HCT116 (cell line): ENCODE measurements around the gene GABPB1.

Experiments
- EGR1 ChIP-seq: IDR thresholded peaks from 2 replicates; pipeline ENCODE4 v1.6.1; 2012; ENCODE audit warnings: low read depth
- EZH2phosphoT487 ChIP-seq: fragments of 200-600 bp; IDR thresholded peaks from 2 replicates; pipeline ENCODE4 v1.6.1; 2018; ENCODE audit warnings: antibody characterized with exemption, borderline replicate concordance
- RAD21 ChIP-seq: IDR thresholded peaks from 2 replicates; pipeline ENCODE4 v1.6.1; 2012; ENCODE audit warnings: low read depth, mild to moderate bottlenecking
- SIN3A ChIP-seq: IDR thresholded peaks from 2 replicates; pipeline ENCODE4 v1.6.1; 2012; ENCODE audit warnings: low read depth
- TF ChIP-seq, protein P1 (sequence below), 3 experiments: fragments of 200-600 bp in 1 of 3; sonication (generic) in 1 of 3; IDR thresholded peaks in 2 of 3; conservative IDR thresholded peaks in 1 of 3; 2 replicates each; pipeline ENCODE4 v1.5.1; 2012 to 2017; ENCODE audit warnings: low read depth in 2 of 3, low read length in 2 of 3, antibody characterized with exemption in 1 of 3, borderline replicate concordance in 1 of 3, control low read depth in 1 of 3, mild to moderate bottlenecking in 1 of 3, mixed read lengths in 1 of 3, mixed run types in 1 of 3, moderate library complexity in 1 of 3; ENCODE audit not compliant: insufficient read depth in 1 of 3

DNA sequence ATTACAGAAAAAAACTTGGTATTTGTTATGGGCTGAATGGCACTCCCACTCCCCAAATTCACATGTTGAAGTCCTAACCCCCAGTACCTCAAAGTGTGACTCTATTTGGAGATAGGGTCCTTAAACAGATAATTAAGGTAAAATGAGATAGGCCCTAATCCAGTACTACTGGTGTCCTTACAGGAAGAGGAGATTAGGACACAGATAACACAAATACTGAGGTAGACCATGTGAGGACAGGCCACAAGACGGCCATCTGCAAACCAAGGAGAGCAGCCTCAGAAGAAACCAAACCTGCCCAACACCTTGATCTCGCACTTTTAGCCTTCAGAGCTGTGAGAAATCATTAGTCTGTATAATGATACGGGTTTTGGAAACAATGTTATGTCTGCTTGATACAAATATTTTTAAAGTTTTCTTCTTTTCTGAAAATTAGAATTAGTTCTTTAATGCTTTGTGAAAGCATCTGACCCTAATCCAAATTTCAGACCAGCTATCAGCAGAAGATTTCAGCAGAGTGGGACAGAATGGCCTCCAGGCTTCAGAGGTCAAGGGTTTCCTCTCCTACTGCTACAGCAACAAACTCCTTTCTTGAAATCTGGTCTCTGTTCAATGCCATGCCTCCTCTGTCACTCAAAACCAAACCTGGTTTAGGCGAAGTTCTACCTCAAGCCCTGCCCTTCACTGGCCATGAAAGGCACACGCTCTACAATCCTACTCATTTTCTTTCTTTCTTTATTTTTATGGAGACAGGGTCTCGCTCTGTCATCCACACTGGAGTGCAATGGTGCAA is 67.5 kb downstream of the GABPB1 start:
- TF ChIP-seq EZH2phosphoT487 (no peak), RAD21 (no peak), EGR1 (no peak), SIN3A (no peak)
- TF ChIP-seq, protein P1, sequence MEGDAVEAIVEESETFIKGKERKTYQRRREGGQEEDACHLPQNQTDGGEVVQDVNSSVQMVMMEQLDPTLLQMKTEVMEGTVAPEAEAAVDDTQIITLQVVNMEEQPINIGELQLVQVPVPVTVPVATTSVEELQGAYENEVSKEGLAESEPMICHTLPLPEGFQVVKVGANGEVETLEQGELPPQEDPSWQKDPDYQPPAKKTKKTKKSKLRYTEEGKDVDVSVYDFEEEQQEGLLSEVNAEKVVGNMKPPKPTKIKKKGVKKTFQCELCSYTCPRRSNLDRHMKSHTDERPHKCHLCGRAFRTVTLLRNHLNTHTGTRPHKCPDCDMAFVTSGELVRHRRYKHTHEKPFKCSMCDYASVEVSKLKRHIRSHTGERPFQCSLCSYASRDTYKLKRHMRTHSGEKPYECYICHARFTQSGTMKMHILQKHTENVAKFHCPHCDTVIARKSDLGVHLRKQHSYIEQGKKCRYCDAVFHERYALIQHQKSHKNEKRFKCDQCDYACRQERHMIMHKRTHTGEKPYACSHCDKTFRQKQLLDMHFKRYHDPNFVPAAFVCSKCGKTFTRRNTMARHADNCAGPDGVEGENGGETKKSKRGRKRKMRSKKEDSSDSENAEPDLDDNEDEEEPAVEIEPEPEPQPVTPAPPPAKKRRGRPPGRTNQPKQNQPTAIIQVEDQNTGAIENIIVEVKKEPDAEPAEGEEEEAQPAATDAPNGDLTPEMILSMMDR (IDR thresholded peaks at IDR 0.05 in 2 of 3, conservative IDR thresholded peaks at IDR 0.05 in 1 of 3; ENCODE audit: borderline replicate concordance in 1 of 3, insufficient read depth in 1 of 3, low read depth in 2 of 3, low read length in 2 of 3): no peak
